Measurements from ENCODE around the gene KRT32.

KRT32 gene

GRCh38 chr17:41492771-41493170, 25.6 kb upstream of the KRT32 start:
- DNase-seq (ENCODE audit: low spot score), result no peak

- no peak for DNase-seq (ENCODE audit: low spot score)
Observed at GRCh38 chr17:41492351-41492750, 25.2 kb upstream of the KRT32 start.

- DNase-seq (ENCODE audit: low spot score), result no peak
Observed at GRCh38 chr17:41491476-41491875, 24.3 kb upstream of the KRT32 start.

- no peak for DNase-seq (ENCODE audit: low spot score)
Observed at GRCh38 chr17:41490000-41490990, 23.1 kb upstream of the KRT32 start.

- DNase-seq (ENCODE audit: low spot score), result no peak
Observed at GRCh38 chr17:41489531-41489930, 22.3 kb upstream of the KRT32 start, which contains the start of gene KRT36. Gene KRT36 (minus strand): TSS chr17:41489910. CDS start chr17:41489864, 46 bp downstream.

GRCh38 chr17:41486809-41487530, 19.8 kb upstream of the KRT32 start:
- peak; percentile 72 for DNase-seq (ENCODE audit: low spot score)

- DNase-seq (ENCODE audit: low spot score), result no peak
Observed at GRCh38 chr17:41486316-41486715, 19.1 kb upstream of the KRT32 start.

GRCh38 chr17:41484920-41485904, 18.0 kb upstream of the KRT32 start:
- DNase-seq (ENCODE audit: low spot score), result no peak

GRCh38 chr17:41483991-41484826, 17.0 kb upstream of the KRT32 start:
- no peak for DNase-seq (ENCODE audit: low spot score)

- DNase-seq (ENCODE audit: low spot score), result no peak
Observed at GRCh38 chr17:41483531-41483930, 16.3 kb upstream of the KRT32 start.

GRCh38 chr17:41481036-41481435, 13.8 kb upstream of the KRT32 start, which contains the start of gene KRT35:
Gene KRT35 (minus strand): TSS chr17:41481151. CDS start chr17:41481097, 54 bp downstream.
- no peak for DNase-seq (ENCODE audit: low spot score)

- DNase-seq (ENCODE audit: low spot score), result no peak
Observed at GRCh38 chr17:41480581-41480980, 13.4 kb upstream of the KRT32 start.

- no peak for DNase-seq (ENCODE audit: low spot score)
Observed at GRCh38 chr17:41480136-41480535, 12.9 kb upstream of the KRT32 start.

GRCh38 chr17:41478237-41478636, 11.1 kb upstream of the KRT32 start:
- no peak for DNase-seq (ENCODE audit: low spot score)

- DNase-seq (ENCODE audit: low spot score), result no peak
Observed at GRCh38 chr17:41476866-41477815, 10.0 kb upstream of the KRT32 start.

GRCh38 chr17:41475421-41475820, 8.2 kb upstream of the KRT32 start:
- no peak for DNase-seq (ENCODE audit: low spot score)

GRCh38 chr17:41474863-41475262, 7.7 kb upstream of the KRT32 start:
- no peak for DNase-seq (ENCODE audit: low spot score)

- no peak for DNase-seq (ENCODE audit: low spot score)
Observed at GRCh38 chr17:41468346-41468745, 1.2 kb upstream of the KRT32 start.

- DNase-seq (ENCODE audit: low spot score), result no peak
Observed at GRCh38 chr17:41467561-41467960, 375 bp upstream of the KRT32 start.

GRCh38 chr17:41464682-41465081, 2.5 kb downstream of the KRT32 start:
- no peak for DNase-seq (ENCODE audit: low spot score)
